HepG2 (cell line): ENCODE data around the gene VSIG8. TPM values are rescaled to one million over a fixed set of nuclear protein-coding genes. Genes with fewer than 3 reads are reported as not detected.
"Not testable (repeated sequence)": the region's sequence is repeated elsewhere in the genome, so short reads cannot be mapped to it uniquely, and the experiment has no call there.

Experiments used
- ATAC-seq: fragments of 200-7000 bp; cut with Tn5 transposase; 3 replicates; pipeline ENCODE4 v1.9.1; 2020; ENCODE audit warnings: mild to moderate bottlenecking, moderate library complexity
- BruUV-seq: library from RNA; stranded (reverse); fragments of 400-500 nt; replicated peaks from 2 replicates; lab custom pipeline; 2021; lab: Mats Ljungman, UMichigan
- CTCF ChIA-PET: fragments of 300-600 bp; formaldehyde crosslinking; extraction: SDS; loops from one replicate; lab custom pipeline; 2021; ENCODE audit warnings: low total read pairs, inconsistent platforms, low intra/inter-chr PET ratio; lab: Yijun Ruan, JAX
- POLR2A ChIA-PET: fragments of 350-600 bp; sonication (Branson Sonifier 250); formaldehyde crosslinking; loops from one replicate; lab custom pipeline; 2020; ENCODE audit warnings: antibody characterized with exemption, inconsistent platforms; lab: Yijun Ruan, JAX
- DNase-seq: peaks from one replicate; pipeline ENCODE4 v3.0.0-alpha.2; 2015; ENCODE audit warnings: low spot score
- FAIRE-seq: peaks from 3 replicates; lab custom pipeline; 2011; peaks lifted over from hg19 to GRCh38; lab: Jason Lieb, UNC
- H2AFZ ChIP-seq: one replicate; pipeline ENCODE4 v1.6.1; 2011; ENCODE audit warnings: low read length, inconsistent platforms
- H3K27ac ChIP-seq: fragments of 300-600 bp; 3 replicates; pipeline ENCODE4 v1.8.0; 2011; ENCODE audit warnings: mixed run types, mild to moderate bottlenecking, mixed read lengths, low read length, inconsistent platforms; ENCODE audit not compliant: insufficient read depth; ENCODE audit errors: extremely low read length
- H3K27me3 ChIP-seq, 2 experiments: fragments of 200-600 bp in 1 of 2; 2 replicates in 1 of 2; 3 replicates in 1 of 2; pipeline versions ENCODE4 v1.6.0 to v1.8.0; 2011; ENCODE audit warnings: low read length in 2 of 2, mild to moderate bottlenecking in 2 of 2, moderate library complexity in 2 of 2, inconsistent platforms in 1 of 2; ENCODE audit not compliant: insufficient read depth in 2 of 2, control insufficient read depth in 1 of 2
- H3K36me3 ChIP-seq, 2 experiments: fragments of 200-600 bp in 1 of 2; replicated peaks in 1 of 2; 2 replicates in 1 of 2; 3 replicates in 1 of 2; pipeline versions ENCODE4 v1.5.1 to v1.8.0; 2011; ENCODE audit warnings: low read length in 2 of 2, inconsistent platforms in 1 of 2; ENCODE audit not compliant: insufficient read depth in 2 of 2, control insufficient read depth in 1 of 2
- H3K4me1 ChIP-seq: 2 replicates; pipeline ENCODE4 v1.5.1; 2012; ENCODE audit warnings: low read length, inconsistent platforms; ENCODE audit not compliant: insufficient read depth
- H3K4me2 ChIP-seq: 2 replicates; pipeline ENCODE4 v1.6.0; 2011; ENCODE audit warnings: low read depth, low read length, inconsistent platforms
- H3K4me3 ChIP-seq, 3 experiments: fragments of 200-600 bp in 1 of 3; sonication (generic), shearing (Covaris generic) in 1 of 3; replicated peaks in 1 of 3; 2 replicates each; pipeline ENCODE4 v1.5.1; 2011 to 2016; ENCODE audit warnings: low read length in 3 of 3, inconsistent platforms in 2 of 3, low read depth in 2 of 3, mild to moderate bottlenecking in 2 of 3, control low read depth in 1 of 3, mixed read lengths in 1 of 3; ENCODE audit not compliant: insufficient read depth in 1 of 3
- H3K79me2 ChIP-seq: one replicate; pipeline ENCODE4 v1.6.1; 2011; ENCODE audit warnings: low read length, inconsistent platforms; ENCODE audit not compliant: insufficient read depth
- H3K9ac ChIP-seq: 2 replicates; pipeline ENCODE4 v1.6.0; 2011; ENCODE audit warnings: mild to moderate bottlenecking, low read depth, low read length, inconsistent platforms; ENCODE audit not compliant: insufficient read depth
- H3K9me3 ChIP-seq: 2 replicates; pipeline ENCODE4 v1.5.1; 2012; ENCODE audit warnings: mild to moderate bottlenecking, low read length
- H4K20me1 ChIP-seq: 2 replicates; pipeline ENCODE4 v1.6.0; 2011; ENCODE audit warnings: inconsistent platforms, mild to moderate bottlenecking, low read length, moderate library complexity; ENCODE audit not compliant: insufficient read depth
- HNF1B ChIP-seq: sonication (generic); formaldehyde crosslinking; IDR thresholded peaks from 2 replicates; pipeline ENCODE4 v1.5.1; 2020; ENCODE audit warnings: mild to moderate bottlenecking, moderate library complexity, missing genetic modification reagents
- PTBP1 ChIP-seq: fragments of 200-400 bp; formaldehyde crosslinking; IDR thresholded peaks from 2 replicates; pipeline ENCODE4 v1.6.1; 2018; ENCODE audit warnings: low read length, low read depth; ENCODE audit not compliant: poor library complexity, severe bottlenecking
- ZBTB10 ChIP-seq: sonication (generic); formaldehyde crosslinking; IDR thresholded peaks from 2 replicates; pipeline ENCODE4 v1.4.0; 2020; ENCODE audit warnings: missing genetic modification reagents, borderline replicate concordance
- ZNF7 ChIP-seq: IDR thresholded peaks from 2 replicates; pipeline ENCODE4 v1.6.1; 2016; ENCODE audit warnings: missing biosample characterization, missing genetic modification reagents
- WGBS: methylation state at CpG from one replicate; pipeline ENCODE4 v1.1.6; 2017; ENCODE audit warnings: low lambda C conversion rate; 5-methylcytosine and 5-hydroxymethylcytosine counted together
- in situ Hi-C: cut with HindIII; loops from 2 replicates; pipeline ENCODE4 v1.10.0; 2017; ENCODE audit warnings: low pct_unique_long_range_greater_than_20kb; ENCODE audit not compliant: extremely low pct_ligation_motif_present
- intact Hi-C: fragments of 100-400 bp; cut with micrococcal nuclease; formaldehyde crosslinking; loops from one replicate; pipeline ENCODE4 v1.10.0; 2022; ENCODE audit not compliant: unreplicated experiment
- polyA plus RNA-seq, 8 experiments: library from polyadenylated mRNA; depleted of rRNA in 3 of 8; stranded (reverse) in 7 of 8; unstranded in 1 of 8; fragments of >200 nt; fragmentation: Illumina TruSeq in 4 of 8; extraction: Trizol in 4 of 8; gene quantifications; 2 replicates each; pipeline versions ENCODE4 v1.2.1 to v1.2.3, GENCODE V29; 2011 to 2016; ENCODE audit warnings: low read depth in 4 of 8, missing spikeins in 1 of 8, mixed read lengths in 1 of 8; ENCODE audit not compliant: insufficient read depth in 1 of 8
- total RNA-seq, 5 experiments: library from RNA; depleted of rRNA; stranded (reverse); fragments of >200 nt; fragmentation: Illumina TruSeq; extraction: Trizol; gene quantifications; 2 replicates each; pipeline ENCODE4 v1.2.3, GENCODE V29; 2016; ENCODE audit warnings: low read depth in 1 of 5

VSIG8 gene
- total and polyA plus RNA-seq, 2 of the 13 experiments (the other 11 are each of a cell fraction or from before 2014, with no cell fraction given): not detected

GRCh38 chr1:159906960-159907359 lies 44.5 kb upstream of the VSIG8 start (continued):
- TF ChIP-seq ZBTB10 (CRISPR knock-in tag) (no peak), HNF1B (CRISPR knock-in tag) (no peak), PTBP1 (no peak), ZNF7 (CRISPR knock-in tag) (no peak)

DNA sequence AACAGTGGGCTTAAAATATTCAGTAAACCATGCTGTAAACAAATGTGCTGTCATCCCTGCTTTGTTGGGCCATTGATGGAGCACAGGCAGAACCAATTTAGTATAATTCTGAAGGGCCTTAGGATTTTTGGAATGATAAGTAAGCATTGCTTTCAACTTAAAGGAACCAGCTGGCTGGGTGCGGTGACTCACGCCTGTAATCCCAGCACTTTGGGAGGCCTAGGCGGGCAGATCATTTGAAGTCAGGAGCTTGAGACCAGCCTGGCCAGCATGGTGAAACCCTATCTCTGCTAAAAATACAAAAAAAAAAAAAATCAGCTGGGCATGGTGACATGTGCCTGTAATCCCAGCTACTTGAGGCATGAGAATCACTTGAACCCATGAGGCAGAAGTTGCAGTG lies 41.6 kb upstream of the VSIG8 start:
- H3K27me3 ChIP-seq, H3K4me1 ChIP-seq, POLR2A ChIA-PET, H3K9me3 ChIP-seq, H4K20me1 ChIP-seq, H3K27ac ChIP-seq, ATAC-seq, H3K4me2 ChIP-seq, H2AFZ ChIP-seq, BruUV-seq, H3K4me3 ChIP-seq, H3K79me2 ChIP-seq, FAIRE-seq, CTCF ChIA-PET, H3K9ac ChIP-seq, DNase-seq, in situ Hi-C loops, H3K36me3 ChIP-seq, intact Hi-C loops: not testable (repeated sequence)
- 65% methylated on average over 3 of the region's 3 CpGs for WGBS
